HepG2 (cell line): ENCODE results near the gene DHX16. TPM values are rescaled to one million over a fixed set of nuclear protein-coding genes. Genes with fewer than 3 reads are reported as not detected.

Experiments
- ATF1 ChIP-seq: IDR thresholded peaks from 2 replicates; pipeline ENCODE4 v1.6.1; 2016; ENCODE audit warnings: mild to moderate bottlenecking, control low read depth
- CC2D1A ChIP-seq: sonication (generic); formaldehyde crosslinking; IDR thresholded peaks from 2 replicates; pipeline ENCODE4 v1.8.1; 2023; ENCODE audit warnings: mild to moderate bottlenecking, missing genetic modification reagents
- FLYWCH1 ChIP-seq: sonication (generic); formaldehyde crosslinking; IDR thresholded peaks from 2 replicates; pipeline ENCODE4 v1.8.1; 2023; ENCODE audit warnings: mild to moderate bottlenecking, missing genetic modification reagents
- KMT2B ChIP-seq: IDR thresholded peaks from 2 replicates; pipeline ENCODE4 v1.6.1; 2016; ENCODE audit warnings: missing genetic modification reagents, missing compliant biosample characterization
- MED1 ChIP-seq: sonication (generic); formaldehyde crosslinking; IDR thresholded peaks from 2 replicates; pipeline ENCODE4 v1.4.0; 2020; ENCODE audit warnings: missing genetic modification reagents
- MED8 ChIP-seq: sonication (generic); formaldehyde crosslinking; IDR thresholded peaks from 2 replicates; pipeline ENCODE4 v1.8.1; 2023; ENCODE audit warnings: mild to moderate bottlenecking, missing genetic modification reagents; ENCODE audit not compliant: insufficient replicate concordance
- RELA ChIP-seq: sonication (generic); formaldehyde crosslinking; IDR thresholded peaks from 2 replicates; pipeline ENCODE4 v1.4.0; 2020; ENCODE audit warnings: missing genetic modification reagents
- SMYD3 ChIP-seq: sonication (generic); formaldehyde crosslinking; IDR thresholded peaks from 2 replicates; pipeline ENCODE4 v1.8.1; 2023; ENCODE audit warnings: mild to moderate bottlenecking, missing genetic modification reagents
- SRSF9 ChIP-seq: fragments of 200-400 bp; formaldehyde crosslinking; IDR thresholded peaks from 2 replicates; pipeline ENCODE4 v1.6.1; 2018; ENCODE audit warnings: borderline replicate concordance, mild to moderate bottlenecking, low read depth, low read length; ENCODE audit not compliant: insufficient read depth, poor library complexity, severe bottlenecking
- ZFP90 ChIP-seq: sonication (generic); formaldehyde crosslinking; IDR thresholded peaks from 2 replicates; pipeline ENCODE4 v1.8.0; 2022; ENCODE audit warnings: missing genetic modification reagents, mild to moderate bottlenecking, inconsistent platforms, borderline replicate concordance
- ZKSCAN8 ChIP-seq: IDR thresholded peaks from 2 replicates; pipeline ENCODE4 v1.6.1; 2016; ENCODE audit warnings: borderline replicate concordance, missing genetic modification reagents, missing compliant biosample characterization
- ZNF230 ChIP-seq: sonication (generic); formaldehyde crosslinking; IDR thresholded peaks from 2 replicates; pipeline ENCODE4 v1.4.0; 2020; ENCODE audit warnings: mild to moderate bottlenecking, missing genetic modification reagents
- ZNF33B ChIP-seq: sonication (generic); formaldehyde crosslinking; IDR thresholded peaks from 2 replicates; pipeline ENCODE4 v1.5.1; 2020; ENCODE audit warnings: mild to moderate bottlenecking, missing genetic modification reagents
- ZNF354B ChIP-seq: sonication (generic); formaldehyde crosslinking; IDR thresholded peaks from 2 replicates; pipeline ENCODE4 v1.8.0; 2022; ENCODE audit warnings: mild to moderate bottlenecking, missing genetic modification reagents
- ZNF432 ChIP-seq: sonication (generic); formaldehyde crosslinking; IDR thresholded peaks from 2 replicates; pipeline ENCODE4 v1.5.0; 2020; ENCODE audit warnings: missing genetic modification reagents, mild to moderate bottlenecking, borderline replicate concordance
- ZNF460 ChIP-seq: sonication (generic); formaldehyde crosslinking; IDR thresholded peaks from 2 replicates; pipeline ENCODE4 v1.5.1; 2020; ENCODE audit warnings: missing genetic modification reagents, mild to moderate bottlenecking, borderline replicate concordance
- ZNF556 ChIP-seq: sonication (generic); formaldehyde crosslinking; IDR thresholded peaks from 2 replicates; pipeline ENCODE4 v1.4.0; 2020; ENCODE audit warnings: mild to moderate bottlenecking, missing genetic modification reagents, borderline replicate concordance
- ZNF558 ChIP-seq: sonication (generic); formaldehyde crosslinking; IDR thresholded peaks from 2 replicates; pipeline ENCODE4 v1.9.0; 2022; ENCODE audit warnings: mild to moderate bottlenecking, missing genetic modification reagents, borderline replicate concordance
- ZNF816 ChIP-seq: sonication (generic); formaldehyde crosslinking; IDR thresholded peaks from 2 replicates; pipeline ENCODE4 v1.8.0; 2022; ENCODE audit warnings: missing genetic modification reagents, mild to moderate bottlenecking, borderline replicate concordance
- polyA plus RNA-seq, 8 experiments: library from polyadenylated mRNA; depleted of rRNA in 3 of 8; stranded (reverse) in 7 of 8; unstranded in 1 of 8; fragments of >200 nt; fragmentation: Illumina TruSeq in 4 of 8; extraction: Trizol in 4 of 8; gene quantifications; 2 replicates each; pipeline versions ENCODE4 v1.2.1 to v1.2.3, GENCODE V29; 2011 to 2016; ENCODE audit warnings: low read depth in 4 of 8, missing spikeins in 1 of 8, mixed read lengths in 1 of 8; ENCODE audit not compliant: insufficient read depth in 1 of 8
- total RNA-seq, 5 experiments: library from RNA; depleted of rRNA; stranded (reverse); fragments of >200 nt; fragmentation: Illumina TruSeq; extraction: Trizol; gene quantifications; 2 replicates each; pipeline ENCODE4 v1.2.3, GENCODE V29; 2016; ENCODE audit warnings: low read depth in 1 of 5
- TF ChIP-seq, protein P1 (sequence below): sonication (generic); formaldehyde crosslinking; IDR thresholded peaks from 2 replicates; pipeline ENCODE4 v1.5.0; 2020; ENCODE audit warnings: mild to moderate bottlenecking, missing genetic modification reagents, borderline replicate concordance
- TF ChIP-seq, protein P2 (sequence below): IDR thresholded peaks from 2 replicates; pipeline ENCODE4 v1.6.1; 2016; ENCODE audit warnings: missing compliant biosample characterization, missing genetic modification reagents, borderline replicate concordance
- TF ChIP-seq, protein P3 (sequence below): sonication (generic); formaldehyde crosslinking; conservative IDR thresholded peaks from 2 replicates; pipeline ENCODE4 v1.4.0; 2020; ENCODE audit warnings: missing genetic modification reagents

Gene DHX16
- total and polyA plus RNA-seq, 2 of the 13 experiments (the other 11 are each of a cell fraction or from before 2014, with no cell fraction given) = 57.0 to 58.5 TPM

DNA sequence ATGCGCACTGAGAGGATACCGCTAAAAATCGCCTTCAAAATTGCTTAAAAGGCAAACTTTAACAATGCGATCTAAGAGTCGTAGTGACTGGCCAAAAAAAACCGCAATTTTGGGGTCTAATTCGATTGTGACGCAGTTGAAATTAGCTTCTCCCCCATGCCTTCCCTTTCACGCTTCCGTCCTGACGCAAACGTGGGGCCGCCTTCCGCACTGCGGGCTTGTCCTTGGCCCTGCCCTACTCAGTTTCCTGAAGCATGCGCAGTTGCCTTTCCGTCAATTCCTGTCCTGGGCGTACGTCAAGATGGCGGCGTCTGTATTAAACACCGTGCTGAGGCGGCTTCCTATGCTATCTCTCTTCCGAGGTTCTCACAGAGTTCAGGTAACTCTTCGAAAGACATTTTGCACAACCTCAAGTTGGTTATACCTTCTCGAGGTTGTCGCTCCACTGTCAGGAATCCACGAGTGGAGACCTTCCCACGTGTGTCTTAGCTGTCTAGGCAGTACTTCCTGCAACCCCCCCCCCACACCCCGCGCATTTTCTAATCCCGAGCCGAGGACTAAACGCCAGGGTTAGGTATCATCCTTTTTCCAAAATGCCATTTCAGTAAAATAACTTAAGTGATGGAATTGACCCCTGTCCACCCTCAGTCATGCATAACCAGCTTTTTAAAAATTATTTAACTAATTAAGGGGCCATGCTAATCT is 55.1 kb downstream of the DHX16 start, which contains the start of gene MRPS18B (continued):
- TF ChIP-seq ZNF558 (CRISPR knock-in tag) (no peak), ZNF230 (CRISPR knock-in tag) (no peak), MED1 (peak; percentile 71; the same call in 1 of the 2 replicates), ZKSCAN8 (CRISPR knock-in tag) (peak; percentile 65), ZNF556 (CRISPR knock-in tag) (no peak), ZNF816 (no peak), KMT2B (peak; percentile 81), FLYWCH1 (CRISPR knock-in tag) (0 out of 2 replicates have a peak, but pooled peaks have one; percentile 66), ATF1 (peak; percentile 78; the same call in 1 of the 2 replicates), SRSF9 (no peak), ZNF354B (no peak), MED8 (CRISPR knock-in tag) (peak; percentile 64), ZNF33B (CRISPR knock-in tag) (no peak), RELA (CRISPR knock-in tag) (no peak), SMYD3 (peak; percentile 83), ZFP90 (CRISPR knock-in tag) (peak; percentile 79; the same call in 1 of the 2 replicates), ZNF432 (CRISPR knock-in tag) (no peak), ZNF460 (CRISPR knock-in tag) (no peak), CC2D1A (CRISPR knock-in tag) (no peak)
- TF ChIP-seq, protein P1, sequence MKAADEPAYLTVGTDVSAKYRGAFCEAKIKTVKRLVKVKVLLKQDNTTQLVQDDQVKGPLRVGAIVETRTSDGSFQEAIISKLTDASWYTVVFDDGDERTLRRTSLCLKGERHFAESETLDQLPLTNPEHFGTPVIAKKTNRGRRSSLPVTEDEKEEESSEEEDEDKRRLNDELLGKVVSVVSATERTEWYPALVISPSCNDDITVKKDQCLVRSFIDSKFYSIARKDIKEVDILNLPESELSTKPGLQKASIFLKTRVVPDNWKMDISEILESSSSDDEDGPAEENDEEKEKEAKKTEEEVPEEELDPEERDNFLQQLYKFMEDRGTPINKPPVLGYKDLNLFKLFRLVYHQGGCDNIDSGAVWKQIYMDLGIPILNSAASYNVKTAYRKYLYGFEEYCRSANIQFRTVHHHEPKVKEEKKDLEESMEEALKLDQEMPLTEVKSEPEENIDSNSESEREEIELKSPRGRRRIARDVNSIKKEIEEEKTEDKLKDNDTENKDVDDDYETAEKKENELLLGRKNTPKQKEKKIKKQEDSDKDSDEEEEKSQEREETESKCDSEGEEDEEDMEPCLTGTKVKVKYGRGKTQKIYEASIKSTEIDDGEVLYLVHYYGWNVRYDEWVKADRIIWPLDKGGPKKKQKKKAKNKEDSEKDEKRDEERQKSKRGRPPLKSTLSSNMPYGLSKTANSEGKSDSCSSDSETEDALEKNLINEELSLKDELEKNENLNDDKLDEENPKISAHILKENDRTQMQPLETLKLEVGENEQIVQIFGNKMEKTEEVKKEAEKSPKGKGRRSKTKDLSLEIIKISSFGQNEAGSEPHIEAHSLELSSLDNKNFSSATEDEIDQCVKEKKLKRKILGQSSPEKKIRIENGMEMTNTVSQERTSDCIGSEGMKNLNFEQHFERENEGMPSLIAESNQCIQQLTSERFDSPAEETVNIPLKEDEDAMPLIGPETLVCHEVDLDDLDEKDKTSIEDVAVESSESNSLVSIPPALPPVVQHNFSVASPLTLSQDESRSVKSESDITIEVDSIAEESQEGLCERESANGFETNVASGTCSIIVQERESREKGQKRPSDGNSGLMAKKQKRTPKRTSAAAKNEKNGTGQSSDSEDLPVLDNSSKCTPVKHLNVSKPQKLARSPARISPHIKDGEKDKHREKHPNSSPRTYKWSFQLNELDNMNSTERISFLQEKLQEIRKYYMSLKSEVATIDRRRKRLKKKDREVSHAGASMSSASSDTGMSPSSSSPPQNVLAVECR (CRISPR knock-in tag) = peak; percentile 93
- TF ChIP-seq, protein P2, sequence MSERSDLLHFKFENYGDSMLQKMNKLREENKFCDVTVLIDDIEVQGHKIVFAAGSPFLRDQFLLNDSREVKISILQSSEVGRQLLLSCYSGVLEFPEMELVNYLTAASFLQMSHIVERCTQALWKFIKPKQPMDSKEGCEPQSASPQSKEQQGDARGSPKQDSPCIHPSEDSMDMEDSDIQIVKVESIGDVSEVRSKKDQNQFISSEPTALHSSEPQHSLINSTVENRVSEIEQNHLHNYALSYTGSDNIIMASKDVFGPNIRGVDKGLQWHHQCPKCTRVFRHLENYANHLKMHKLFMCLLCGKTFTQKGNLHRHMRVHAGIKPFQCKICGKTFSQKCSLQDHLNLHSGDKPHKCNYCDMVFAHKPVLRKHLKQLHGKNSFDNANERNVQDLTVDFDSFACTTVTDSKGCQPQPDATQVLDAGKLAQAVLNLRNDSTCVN = 0 out of 2 replicates have a peak, but pooled peaks have one; percentile 26
- TF ChIP-seq, protein P3, sequence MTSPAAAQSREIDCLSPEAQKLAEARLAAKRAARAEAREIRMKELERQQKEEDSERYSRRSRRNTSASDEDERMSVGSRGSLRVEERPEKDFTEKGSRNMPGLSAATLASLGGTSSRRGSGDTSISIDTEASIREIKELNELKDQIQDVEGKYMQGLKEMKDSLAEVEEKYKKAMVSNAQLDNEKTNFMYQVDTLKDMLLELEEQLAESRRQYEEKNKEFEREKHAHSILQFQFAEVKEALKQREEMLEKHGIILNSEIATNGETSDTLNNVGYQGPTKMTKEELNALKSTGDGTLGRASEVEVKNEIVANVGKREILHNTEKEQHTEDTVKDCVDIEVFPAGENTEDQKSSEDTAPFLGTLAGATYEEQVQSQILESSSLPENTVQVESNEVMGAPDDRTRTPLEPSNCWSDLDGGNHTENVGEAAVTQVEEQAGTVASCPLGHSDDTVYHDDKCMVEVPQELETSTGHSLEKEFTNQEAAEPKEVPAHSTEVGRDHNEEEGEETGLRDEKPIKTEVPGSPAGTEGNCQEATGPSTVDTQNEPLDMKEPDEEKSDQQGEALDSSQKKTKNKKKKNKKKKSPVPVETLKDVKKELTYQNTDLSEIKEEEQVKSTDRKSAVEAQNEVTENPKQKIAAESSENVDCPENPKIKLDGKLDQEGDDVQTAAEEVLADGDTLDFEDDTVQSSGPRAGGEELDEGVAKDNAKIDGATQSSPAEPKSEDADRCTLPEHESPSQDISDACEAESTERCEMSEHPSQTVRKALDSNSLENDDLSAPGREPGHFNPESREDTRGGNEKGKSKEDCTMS = no peak
